ENCODE results near the gene MALRD1.
"Not testable (repeated sequence)": the region's sequence is repeated elsewhere in the genome, so short reads cannot be mapped to it uniquely, and the experiment has no call there.

MALRD1 gene

DNA sequence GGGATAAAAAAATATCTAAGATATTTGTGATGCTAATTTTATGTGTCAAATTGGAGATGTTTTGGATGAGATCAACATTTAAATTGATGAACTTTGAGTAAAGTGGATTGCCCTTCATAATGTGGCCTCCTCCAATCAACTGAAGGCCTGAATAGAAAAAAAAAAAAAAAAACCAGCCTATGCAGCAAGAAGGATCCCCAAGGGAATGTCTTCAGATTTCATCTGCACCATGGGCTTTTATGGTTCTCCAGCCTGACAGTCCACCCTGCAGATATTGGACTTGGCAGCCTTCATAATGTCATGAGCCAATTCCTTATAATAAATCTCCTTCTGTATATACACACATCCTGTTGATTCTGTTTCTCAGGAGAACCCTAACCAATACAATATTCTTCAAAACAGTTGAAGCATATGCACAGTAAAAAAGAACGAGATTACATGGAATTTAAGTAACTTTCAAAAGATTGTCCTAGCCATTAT, 450.7 kb downstream of the MALRD1 start:
- H3K4me3 ChIP-seq (ENCODE audit: low read depth, low read length), result no peak overlapping the region
- DNase-seq (ENCODE audit: low read depth), result no peak
- TF ChIP-seq, protein P1, sequence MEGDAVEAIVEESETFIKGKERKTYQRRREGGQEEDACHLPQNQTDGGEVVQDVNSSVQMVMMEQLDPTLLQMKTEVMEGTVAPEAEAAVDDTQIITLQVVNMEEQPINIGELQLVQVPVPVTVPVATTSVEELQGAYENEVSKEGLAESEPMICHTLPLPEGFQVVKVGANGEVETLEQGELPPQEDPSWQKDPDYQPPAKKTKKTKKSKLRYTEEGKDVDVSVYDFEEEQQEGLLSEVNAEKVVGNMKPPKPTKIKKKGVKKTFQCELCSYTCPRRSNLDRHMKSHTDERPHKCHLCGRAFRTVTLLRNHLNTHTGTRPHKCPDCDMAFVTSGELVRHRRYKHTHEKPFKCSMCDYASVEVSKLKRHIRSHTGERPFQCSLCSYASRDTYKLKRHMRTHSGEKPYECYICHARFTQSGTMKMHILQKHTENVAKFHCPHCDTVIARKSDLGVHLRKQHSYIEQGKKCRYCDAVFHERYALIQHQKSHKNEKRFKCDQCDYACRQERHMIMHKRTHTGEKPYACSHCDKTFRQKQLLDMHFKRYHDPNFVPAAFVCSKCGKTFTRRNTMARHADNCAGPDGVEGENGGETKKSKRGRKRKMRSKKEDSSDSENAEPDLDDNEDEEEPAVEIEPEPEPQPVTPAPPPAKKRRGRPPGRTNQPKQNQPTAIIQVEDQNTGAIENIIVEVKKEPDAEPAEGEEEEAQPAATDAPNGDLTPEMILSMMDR (IDR thresholded peaks at IDR 0.05; ENCODE audit: insufficient read depth, low read depth, low read length, missing control alignments), result no peak

GRCh38 chr10:19500959-19501358, 452.4 kb downstream of the MALRD1 start:
- TF ChIP-seq, protein P1 (IDR thresholded peaks at IDR 0.05; ENCODE audit: insufficient read depth, low read depth, low read length, missing control alignments), result no peak
- no peak for DNase-seq (ENCODE audit: low read depth)
- H3K4me3 ChIP-seq (ENCODE audit: low read depth, low read length), result no peak overlapping the region

DNA sequence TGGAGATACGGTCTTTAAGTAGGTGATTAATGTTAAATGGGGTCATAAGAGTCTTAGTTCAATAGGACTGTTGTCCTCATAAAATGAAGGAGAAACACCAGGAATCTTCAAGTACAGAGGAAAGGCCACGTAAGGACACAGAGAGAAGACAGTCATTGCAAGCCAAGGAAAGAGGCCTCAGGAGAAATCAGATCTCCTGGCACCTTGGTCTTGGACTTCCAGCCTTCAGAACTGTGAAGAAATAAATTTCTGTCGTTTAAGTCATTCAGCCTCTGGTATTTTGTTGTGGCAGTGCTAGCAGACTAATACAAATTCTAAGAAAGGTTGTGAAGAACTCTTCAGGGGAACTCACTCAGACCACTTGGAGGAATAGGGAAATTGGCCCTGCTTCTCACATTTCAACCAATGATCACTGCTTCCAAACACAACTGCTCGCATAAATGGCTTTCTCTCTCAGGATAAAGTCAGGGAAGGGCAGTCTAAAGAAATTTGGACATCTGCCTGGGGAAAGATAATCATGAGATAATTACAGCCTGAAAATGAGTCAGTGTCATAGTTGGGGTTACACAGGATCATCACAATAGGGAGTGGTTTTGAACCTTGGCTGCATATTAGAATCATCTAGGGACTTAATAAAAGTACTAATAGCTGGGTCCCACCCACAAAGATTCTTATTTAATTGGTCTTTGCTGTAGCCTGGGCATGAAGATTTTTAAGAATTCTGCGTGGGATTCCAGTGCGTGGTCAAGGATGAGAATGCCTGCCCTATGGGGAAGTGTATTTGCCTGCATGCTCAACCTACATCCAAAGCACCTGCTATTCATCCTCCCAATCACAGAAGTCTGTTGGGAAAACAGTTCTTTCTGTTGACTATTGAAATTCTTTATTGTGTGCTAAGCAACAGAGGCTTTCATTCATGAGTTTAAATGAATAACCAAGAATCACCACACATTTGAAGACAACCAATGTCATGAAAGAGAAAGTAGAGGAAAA, 457.0 kb downstream of the MALRD1 start:
- no peak for DNase-seq (ENCODE audit: low read depth)
- TF ChIP-seq, protein P1 (IDR thresholded peaks at IDR 0.05; ENCODE audit: insufficient read depth, low read depth, low read length, missing control alignments), result no peak
- H3K4me3 ChIP-seq (ENCODE audit: low read depth, low read length), result no peak overlapping the region

DNA sequence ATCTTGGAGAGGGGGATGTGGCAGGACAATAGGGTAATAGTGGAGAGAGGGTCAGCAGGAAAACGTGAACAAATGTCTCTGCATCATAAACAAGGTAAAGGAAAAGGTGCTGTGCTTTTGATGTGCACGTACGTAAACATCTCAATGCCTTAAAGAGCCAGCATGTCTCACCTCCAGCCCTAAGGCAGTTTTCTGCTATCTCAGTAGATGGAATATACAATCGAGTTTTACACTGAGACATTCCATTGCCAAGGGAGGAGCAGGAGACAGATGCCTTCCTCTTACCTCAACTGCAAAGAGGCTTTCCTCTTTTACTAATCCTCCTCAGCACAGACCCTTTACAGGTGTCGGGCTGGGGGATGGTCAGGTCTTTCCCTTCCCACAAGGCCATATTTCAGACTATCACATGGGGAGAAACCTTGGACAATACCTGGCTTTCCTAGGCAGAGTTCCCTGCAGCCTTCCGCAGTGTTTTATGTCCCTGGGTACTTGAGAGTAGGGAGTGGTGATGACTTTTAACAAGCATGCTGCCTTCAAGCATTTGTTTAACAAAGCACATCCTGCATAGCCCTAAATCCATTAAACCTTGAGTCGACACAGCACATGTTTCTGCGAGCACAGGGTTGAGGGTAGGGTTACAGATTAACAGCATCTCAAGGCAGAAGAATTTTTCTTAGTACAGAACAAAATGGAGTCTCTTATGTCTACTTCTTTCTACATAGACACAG, 461.6 kb downstream of the MALRD1 start:
- DNase-seq (ENCODE audit: low read depth); H3K4me3 ChIP-seq (ENCODE audit: low read depth, low read length): not testable (repeated sequence)

DNA sequence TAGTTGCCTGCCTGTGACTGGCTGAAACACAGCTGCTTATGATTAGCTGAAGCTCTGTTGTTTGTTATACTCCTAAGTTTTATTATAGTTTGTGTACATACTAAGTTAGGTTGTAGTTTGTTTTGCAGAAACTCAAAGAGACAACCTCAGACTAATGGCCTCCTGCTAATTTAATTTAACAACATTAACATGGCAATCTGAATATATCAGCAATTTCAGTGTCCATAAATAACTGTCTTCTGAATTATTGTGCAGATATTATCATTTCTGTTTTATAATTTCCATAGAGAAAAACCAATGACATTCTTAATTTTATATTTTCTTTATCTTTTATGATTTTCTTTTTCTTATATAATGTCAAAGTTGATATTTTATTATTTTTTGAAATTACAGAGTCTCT, 469.5 kb downstream of the MALRD1 start:
- no peak for DNase-seq (ENCODE audit: low read depth)
- H3K4me3 ChIP-seq (ENCODE audit: low read depth, low read length), result no peak overlapping the region
- TF ChIP-seq, protein P1 (IDR thresholded peaks at IDR 0.05; ENCODE audit: insufficient read depth, low read depth, low read length, missing control alignments), result no peak

GRCh38 chr10:19518632-19519031, 470.0 kb downstream of the MALRD1 start:
- no peak overlapping the region for H3K4me3 ChIP-seq (ENCODE audit: low read depth, low read length)
- DNase-seq (ENCODE audit: low read depth), result no peak
- TF ChIP-seq, protein P1 (IDR thresholded peaks at IDR 0.05; ENCODE audit: insufficient read depth, low read depth, low read length, missing control alignments), result no peak

GRCh38 chr10:19531324-19531723, 482.7 kb downstream of the MALRD1 start:
- no peak for DNase-seq (ENCODE audit: low read depth)
- TF ChIP-seq, protein P1 (IDR thresholded peaks at IDR 0.05; ENCODE audit: insufficient read depth, low read depth, low read length, missing control alignments), result no peak
- no peak overlapping the region for H3K4me3 ChIP-seq (ENCODE audit: low read depth, low read length)

All from GM12865 (cell line).